OCI-LY1 (cell line): ENCODE data around the gene PAGE2B.
A peak's percentile ranks its signal among the peaks of the same experiment; 100 is the strongest.
"Not testable (repeated sequence)": the region's sequence is repeated elsewhere in the genome, so short reads cannot be mapped to it uniquely, and the experiment has no call there.

Source experiments
- H2AFZ ChIP-seq: fragments of 200-600 bp; sonication (generic), shearing (Covaris generic); 2 replicates; pipeline ENCODE4 v1.6.0; 2014; ENCODE audit warnings: antibody characterized with exemption, mild to moderate bottlenecking, low read length
- H3F3A ChIP-seq: fragments of 200-600 bp; sonication (generic), shearing (Covaris generic); 2 replicates; pipeline ENCODE4 v1.6.0; 2014; ENCODE audit warnings: mild to moderate bottlenecking, antibody characterized with exemption, low read length, moderate library complexity; ENCODE audit not compliant: insufficient read depth
- H3K27ac ChIP-seq: fragments of 200-600 bp; sonication (generic); 2 replicates; pipeline ENCODE4 v1.5.1; 2014; ENCODE audit warnings: low read length, mixed run types, mild to moderate bottlenecking, low read depth; ENCODE audit not compliant: poor library complexity, severe bottlenecking
- H3K27me3 ChIP-seq: fragments of 200-600 bp; sonication (generic); 2 replicates; pipeline ENCODE4 v1.6.0; 2014; ENCODE audit warnings: antibody characterized with exemption, mild to moderate bottlenecking, low read length, moderate library complexity; ENCODE audit not compliant: insufficient read depth
- H3K36me3 ChIP-seq: fragments of 200-600 bp; sonication (generic); 2 replicates; pipeline ENCODE4 v1.6.1; 2014; ENCODE audit warnings: mild to moderate bottlenecking, antibody characterized with exemption, low read length, moderate library complexity, mixed read lengths; ENCODE audit not compliant: insufficient read depth
- H3K4me1 ChIP-seq: fragments of 200-600 bp; sonication (generic); 2 replicates; pipeline ENCODE4 v1.5.1; 2014; ENCODE audit warnings: mild to moderate bottlenecking, low read length, moderate library complexity; ENCODE audit not compliant: insufficient read depth, severe bottlenecking
- H3K4me2 ChIP-seq: fragments of 200-600 bp; sonication (generic), shearing (Covaris generic); 2 replicates; pipeline ENCODE4 v1.6.1; 2014; ENCODE audit warnings: low read length
- H3K4me3 ChIP-seq: fragments of 200-600 bp; sonication (generic); 2 replicates; pipeline ENCODE4 v1.5.1; 2014; ENCODE audit warnings: low read length, low read depth, mild to moderate bottlenecking, mixed read lengths; ENCODE audit not compliant: poor library complexity, severe bottlenecking
- H3K79me2 ChIP-seq: fragments of 200-600 bp; shearing (Covaris generic); 2 replicates; pipeline ENCODE4 v1.6.1; 2016; ENCODE audit warnings: mixed run types, low read length, mixed read lengths; ENCODE audit not compliant: insufficient read depth
- H3K9ac ChIP-seq: fragments of 200-600 bp; sonication (generic), shearing (Covaris generic); 2 replicates; pipeline ENCODE4 v1.6.1; 2014; ENCODE audit warnings: mild to moderate bottlenecking, low read length, mixed read lengths
- H3K9me2 ChIP-seq: fragments of 200-600 bp; sonication (generic), shearing (Covaris generic); 2 replicates; pipeline ENCODE4 v1.6.1; 2014; ENCODE audit warnings: low read depth, mild to moderate bottlenecking, low read length, mixed read lengths
- H3K9me3 ChIP-seq: fragments of 200-600 bp; shearing (Covaris generic); 2 replicates; pipeline ENCODE4 v1.6.1; 2014; ENCODE audit warnings: low read length, mixed read lengths
- H4K20me1 ChIP-seq: fragments of 200-600 bp; sonication (generic), shearing (Covaris generic); 2 replicates; pipeline ENCODE4 v1.6.0; 2016; ENCODE audit warnings: mild to moderate bottlenecking, low read length; ENCODE audit not compliant: insufficient read depth
- EZH2 ChIP-seq: fragments of 200-600 bp; sonication (generic), shearing (Covaris generic); IDR thresholded peaks from 2 replicates; pipeline ENCODE4 v1.8.0; 2017; ENCODE audit warnings: borderline replicate concordance, mixed run types, mild to moderate bottlenecking, antibody characterized with exemption, low read length, moderate library complexity, mixed read lengths
- TF ChIP-seq, protein P1 (sequence below): fragments of 200-600 bp; sonication (generic), shearing (Covaris generic); IDR thresholded peaks from 2 replicates; pipeline ENCODE4 v1.5.1; 2017; ENCODE audit warnings: mild to moderate bottlenecking, antibody characterized with exemption, low read length, moderate library complexity, mixed read lengths

PAGE2B gene

DNA sequence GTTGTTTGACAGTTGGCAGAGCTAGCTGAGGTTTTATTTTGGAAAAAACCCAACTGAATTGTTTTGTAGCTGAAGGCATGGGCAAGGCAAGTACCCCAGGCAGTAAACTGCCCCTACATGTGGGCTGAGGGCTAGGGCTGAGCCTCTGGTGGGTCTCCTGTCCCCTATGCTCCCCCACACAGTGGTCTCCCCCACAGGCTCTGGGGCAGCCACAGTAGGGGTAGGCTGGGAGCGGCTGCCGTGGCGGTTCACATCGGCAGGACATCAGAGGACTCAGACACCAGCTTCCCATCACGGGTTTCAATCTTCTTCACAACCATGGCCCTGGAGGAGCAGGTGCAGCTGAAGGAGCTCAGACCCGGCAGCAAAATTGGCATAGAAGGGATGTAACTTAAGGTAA is 33.3 kb upstream of the PAGE2B start:
- H3K4me2 ChIP-seq: no peak overlapping the region
- no peaks in the 10 kb centered on the region for H3K9me3 ChIP-seq
- no peaks in the 10 kb centered on the region for H3F3A ChIP-seq
- no peak overlapping the region for H3K4me3 ChIP-seq
- H3K36me3 ChIP-seq: no peaks in the 10 kb centered on the region
- TF ChIP-seq, protein P1, sequence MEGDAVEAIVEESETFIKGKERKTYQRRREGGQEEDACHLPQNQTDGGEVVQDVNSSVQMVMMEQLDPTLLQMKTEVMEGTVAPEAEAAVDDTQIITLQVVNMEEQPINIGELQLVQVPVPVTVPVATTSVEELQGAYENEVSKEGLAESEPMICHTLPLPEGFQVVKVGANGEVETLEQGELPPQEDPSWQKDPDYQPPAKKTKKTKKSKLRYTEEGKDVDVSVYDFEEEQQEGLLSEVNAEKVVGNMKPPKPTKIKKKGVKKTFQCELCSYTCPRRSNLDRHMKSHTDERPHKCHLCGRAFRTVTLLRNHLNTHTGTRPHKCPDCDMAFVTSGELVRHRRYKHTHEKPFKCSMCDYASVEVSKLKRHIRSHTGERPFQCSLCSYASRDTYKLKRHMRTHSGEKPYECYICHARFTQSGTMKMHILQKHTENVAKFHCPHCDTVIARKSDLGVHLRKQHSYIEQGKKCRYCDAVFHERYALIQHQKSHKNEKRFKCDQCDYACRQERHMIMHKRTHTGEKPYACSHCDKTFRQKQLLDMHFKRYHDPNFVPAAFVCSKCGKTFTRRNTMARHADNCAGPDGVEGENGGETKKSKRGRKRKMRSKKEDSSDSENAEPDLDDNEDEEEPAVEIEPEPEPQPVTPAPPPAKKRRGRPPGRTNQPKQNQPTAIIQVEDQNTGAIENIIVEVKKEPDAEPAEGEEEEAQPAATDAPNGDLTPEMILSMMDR: no peak
- no peak for TF ChIP-seq EZH2
- H3K9me2 ChIP-seq: no peaks in the 10 kb centered on the region
- no peaks in the 10 kb centered on the region for H3K27me3 ChIP-seq
- no peak overlapping the region for H3K9ac ChIP-seq
- H3K27ac ChIP-seq: no peak overlapping the region
- H2AFZ ChIP-seq: no peak overlapping the region
- H4K20me1 ChIP-seq: no peaks in the 10 kb centered on the region
- H3K79me2 ChIP-seq: no peaks in the 10 kb centered on the region
- H3K4me1 ChIP-seq: no peaks in the 10 kb centered on the region

DNA sequence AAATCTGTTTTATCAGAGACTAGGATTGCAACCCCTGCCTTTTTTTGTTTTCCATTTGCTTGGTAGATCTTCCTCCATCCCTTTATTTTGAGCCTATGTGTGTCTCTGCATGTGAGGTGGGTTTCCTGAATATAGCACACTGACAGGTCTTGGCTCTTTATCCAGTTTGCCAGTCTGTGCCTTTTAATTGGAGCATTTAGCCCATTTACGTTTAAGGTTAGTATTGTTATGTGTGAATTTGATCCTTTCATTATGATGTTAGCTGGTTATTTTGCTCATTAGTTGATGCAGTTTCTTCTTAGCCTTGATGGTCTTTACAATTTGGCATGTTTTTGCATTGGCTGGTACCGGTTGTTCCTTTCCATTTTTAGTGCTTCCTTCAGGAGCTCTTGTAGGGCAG is 24.2 kb upstream of the PAGE2B start:
- H3K36me3 ChIP-seq, H3F3A ChIP-seq, H3K4me3 ChIP-seq, H3K9me2 ChIP-seq, H4K20me1 ChIP-seq, H3K9ac ChIP-seq, H3K4me1 ChIP-seq, H3K27ac ChIP-seq, H3K79me2 ChIP-seq, H3K9me3 ChIP-seq, H2AFZ ChIP-seq, H3K27me3 ChIP-seq, H3K4me2 ChIP-seq: not testable (repeated sequence)

DNA sequence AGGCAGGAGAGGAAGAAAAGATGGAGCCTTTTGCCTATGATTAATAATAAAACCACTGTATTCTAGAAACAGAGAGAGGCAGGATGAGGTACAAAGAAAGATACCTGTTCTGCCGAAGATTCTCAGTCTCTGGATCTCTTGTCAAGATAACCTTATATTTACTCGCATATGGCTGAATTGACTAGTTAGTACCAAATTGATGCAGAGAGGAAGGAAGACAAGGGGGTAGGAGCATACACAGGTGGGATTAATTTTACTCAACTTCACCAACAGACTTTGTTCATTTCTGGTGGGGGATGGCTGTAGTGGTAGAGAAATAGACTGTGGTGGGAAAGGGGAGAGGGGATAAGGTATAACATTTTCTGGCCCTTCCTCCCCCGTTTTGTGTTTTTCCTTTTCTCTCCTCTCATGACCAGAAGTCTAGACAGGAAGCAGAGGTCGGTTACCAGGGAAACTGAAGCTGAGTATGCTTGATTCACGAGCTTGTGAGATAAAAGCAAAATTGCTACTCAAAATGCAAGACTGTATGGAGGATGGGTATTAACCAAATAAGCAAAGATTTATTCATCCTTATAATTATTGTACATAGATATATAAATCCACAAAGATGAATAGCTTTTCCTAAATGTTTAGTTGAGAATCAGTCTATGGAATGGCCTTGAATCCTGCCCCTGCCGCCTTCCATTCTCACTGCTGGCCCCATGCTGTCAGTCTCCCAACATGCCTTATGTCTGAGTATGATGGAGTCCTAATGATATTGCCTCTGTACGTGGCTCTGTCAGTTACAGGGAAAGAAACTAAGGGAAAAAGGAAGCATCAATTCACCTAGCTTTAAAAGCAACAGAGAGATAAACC is 17.8 kb upstream of the PAGE2B start:
- Histone ChIP-seq H2AFZ (no peak overlapping the region), H3K9ac (no peak overlapping the region), H3K79me2 (no peaks in the 10 kb centered on the region), H3K4me1 (peaks cover 9% of the 10 kb centered on the region), H3K9me2 (no peaks in the 10 kb centered on the region), H4K20me1 (no peaks in the 10 kb centered on the region), H3K36me3 (no peaks in the 10 kb centered on the region), H3K9me3 (no peaks in the 10 kb centered on the region), H3K4me3 (no peak overlapping the region), H3K4me2 (peak overlapping the region; percentile 19; the same call in 1 of the 2 replicates), H3K27me3 (no peaks in the 10 kb centered on the region), H3K27ac (no peak overlapping the region), H3F3A (no peaks in the 10 kb centered on the region)
- TF ChIP-seq, protein P1: no peak
- TF ChIP-seq EZH2: no peak

DNA sequence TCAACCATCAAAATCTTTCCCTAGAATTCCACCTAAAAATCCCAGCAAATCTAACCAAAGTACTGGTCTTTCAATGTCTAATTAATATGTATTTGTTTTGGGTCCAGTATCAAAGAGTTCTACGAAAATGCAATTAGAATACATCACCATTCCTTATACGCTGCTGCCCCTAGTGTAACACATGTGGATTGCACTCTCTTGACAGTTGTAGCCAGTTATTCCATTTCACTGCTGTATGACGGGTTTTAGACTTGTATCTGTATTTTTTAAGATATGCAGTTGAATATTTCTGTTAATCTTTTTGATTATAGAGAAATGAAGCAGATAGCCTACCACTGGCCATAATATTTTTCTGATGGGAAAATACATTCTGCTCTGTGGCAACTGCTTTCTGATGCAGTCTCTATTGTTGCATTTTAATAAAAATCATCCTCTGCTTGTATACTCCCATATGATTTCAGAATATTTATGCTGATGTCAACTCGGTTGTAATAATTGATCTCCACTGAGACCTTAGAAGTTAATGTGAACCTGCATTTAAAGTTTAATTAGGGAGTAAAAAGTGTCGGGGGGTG is 17.1 kb upstream of the PAGE2B start:
- H3K27ac ChIP-seq: no peak overlapping the region
- H3K27me3 ChIP-seq: no peaks in the 10 kb centered on the region
- no peaks in the 10 kb centered on the region for H3F3A ChIP-seq
- TF ChIP-seq, protein P1: peak; percentile 72
- TF ChIP-seq EZH2: no peak
- H3K36me3 ChIP-seq: no peaks in the 10 kb centered on the region
- no peaks in the 10 kb centered on the region for H3K9me2 ChIP-seq
- no peak overlapping the region for H3K9ac ChIP-seq
- no peak overlapping the region for H3K4me3 ChIP-seq
- H2AFZ ChIP-seq: no peak overlapping the region
- H4K20me1 ChIP-seq: no peaks in the 10 kb centered on the region
- H3K4me2 ChIP-seq: peak overlapping the region; percentile 19; the same call in 1 of the 2 replicates
- H3K4me1 ChIP-seq: peaks cover 9% of the 10 kb centered on the region
- no peaks in the 10 kb centered on the region for H3K79me2 ChIP-seq
- H3K9me3 ChIP-seq: no peaks in the 10 kb centered on the region

DNA sequence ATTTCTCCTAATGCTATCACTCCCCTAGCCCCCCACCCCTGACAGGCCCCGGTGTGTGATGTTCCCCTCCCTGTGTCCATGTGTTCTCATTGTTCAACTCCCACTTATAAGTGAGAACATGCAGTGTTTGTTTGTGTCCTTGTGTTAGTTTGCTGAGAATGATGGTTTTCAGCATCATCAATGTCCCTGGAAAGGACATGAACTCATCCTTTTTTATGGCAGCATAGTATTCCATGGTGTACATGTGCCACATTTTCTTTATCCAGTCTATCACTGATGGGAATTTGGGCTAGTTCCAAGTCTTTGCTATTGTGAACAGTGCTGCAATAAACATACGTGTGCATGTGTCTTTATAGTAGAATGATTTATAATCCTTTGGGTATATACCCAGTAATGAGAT is 7.7 kb upstream of the PAGE2B start:
- not testable (repeated sequence) for H3K36me3 ChIP-seq, H3K9me3 ChIP-seq, H3K9me2 ChIP-seq, H3K4me2 ChIP-seq, H3K4me3 ChIP-seq, H3K4me1 ChIP-seq, H3K79me2 ChIP-seq, H4K20me1 ChIP-seq, H3K9ac ChIP-seq, H3K27me3 ChIP-seq, H3F3A ChIP-seq, H2AFZ ChIP-seq, H3K27ac ChIP-seq
